Hippocampal formation (tissue), 2 donors: ENCODE results near the gene SCNN1G.
"Not testable (repeated sequence)": the region's sequence is repeated elsewhere in the genome, so short reads cannot be mapped to it uniquely, and the experiment has no call there.

Experiments used
- DNase-seq, 2 donors: peaks; one replicate each; lab custom pipeline; 2025; lab: John Stamatoyannopoulos, UW

SCNN1G gene

DNA sequence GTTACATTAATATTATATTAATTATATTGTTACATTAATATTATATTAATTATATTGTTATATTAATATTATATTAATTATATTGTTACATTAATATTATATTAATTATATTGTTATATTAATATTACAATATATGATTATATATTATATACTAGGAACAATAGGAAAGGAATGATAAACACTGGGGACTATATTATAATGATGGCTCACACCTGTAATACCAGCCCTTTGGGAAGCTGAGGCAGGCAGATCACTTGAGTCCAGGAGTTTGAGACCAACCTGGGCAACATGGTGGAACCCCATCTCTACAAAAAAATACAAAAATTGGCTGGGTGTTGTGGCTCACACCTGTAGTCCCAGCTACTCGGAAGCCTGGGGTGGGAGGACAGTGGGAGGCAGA, 71.1 kb downstream of the SCNN1G start:
- DNase-seq = not testable (repeated sequence)

DNA sequence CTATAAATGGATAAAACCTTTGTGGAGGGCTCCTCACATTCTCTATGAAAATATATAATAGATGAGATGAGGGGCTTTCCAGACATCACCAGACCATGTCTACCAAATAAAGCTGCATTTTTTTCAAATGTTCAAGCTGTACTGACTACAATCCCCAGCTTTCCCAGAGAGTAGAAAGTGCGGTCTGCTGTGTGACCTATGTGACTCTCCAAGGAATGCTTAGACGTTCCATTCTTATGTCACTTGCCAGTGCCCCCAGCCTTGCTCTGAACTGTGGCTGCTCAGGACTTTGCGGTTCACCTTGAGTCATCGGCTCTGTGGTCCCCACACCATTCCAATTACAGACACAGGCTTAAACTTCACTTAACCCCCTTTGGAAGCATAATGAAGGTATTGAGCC, 71.8 kb downstream of the SCNN1G start:
- DNase-seq = no peak

DNA sequence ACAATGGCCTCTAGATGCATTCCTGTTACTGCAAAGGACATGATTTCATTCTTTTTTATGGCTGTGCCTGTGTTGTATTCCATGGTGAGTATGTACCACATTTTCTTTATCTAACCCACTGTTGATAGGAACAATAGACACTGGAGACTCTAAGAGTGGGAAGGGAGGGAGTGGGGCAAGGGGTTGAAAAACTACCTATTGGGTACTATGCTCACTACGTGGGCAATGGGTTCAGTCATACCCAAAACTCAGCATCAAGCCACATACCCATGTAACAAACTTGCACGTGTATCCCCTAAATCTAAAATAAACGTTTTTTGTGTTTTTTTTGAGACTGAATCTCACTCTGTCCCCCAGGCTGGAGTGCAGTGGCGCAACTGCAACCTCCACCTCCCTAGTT, 72.5 kb downstream of the SCNN1G start:
- no peak for DNase-seq

DNA sequence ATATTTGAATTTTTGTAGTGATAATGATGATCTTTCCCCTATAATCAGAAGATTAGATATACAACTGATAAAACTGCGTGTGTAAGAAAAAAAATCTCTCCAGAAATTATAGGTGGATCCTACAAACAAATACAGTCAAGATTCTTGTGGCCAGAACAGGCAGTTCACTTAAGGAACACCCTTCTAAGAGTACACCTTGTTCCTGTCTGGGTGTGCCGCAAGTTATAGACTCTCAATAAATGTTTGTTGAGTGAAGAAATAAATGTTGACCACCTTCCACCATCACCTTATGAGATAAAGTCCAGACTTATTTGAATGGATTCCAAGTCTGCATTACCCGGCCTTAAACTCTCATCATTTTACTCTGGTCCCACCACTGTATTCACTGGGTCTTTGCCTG, 73.9 kb downstream of the SCNN1G start:
- DNase-seq = no peak

DNA sequence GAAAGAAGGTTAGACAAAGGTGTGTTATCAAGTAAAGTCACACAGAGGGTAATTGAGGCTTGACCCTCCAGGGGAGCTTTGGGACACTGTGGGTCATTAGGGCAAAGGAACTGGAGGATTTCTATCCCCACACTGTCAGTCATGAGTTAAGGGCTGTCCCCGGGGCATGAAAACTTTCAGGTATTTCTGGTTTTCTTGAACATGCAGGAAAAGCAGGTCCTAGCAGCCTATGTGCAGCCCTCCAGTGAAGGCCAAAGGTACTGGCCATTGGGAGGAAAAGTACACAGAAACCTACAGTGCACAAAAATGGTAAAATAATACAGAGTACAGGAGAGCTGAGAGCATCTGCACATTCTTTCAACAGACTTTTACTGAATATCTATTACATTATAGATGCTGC, 75.1 kb downstream of the SCNN1G start:
- DNase-seq = no peak

DNA sequence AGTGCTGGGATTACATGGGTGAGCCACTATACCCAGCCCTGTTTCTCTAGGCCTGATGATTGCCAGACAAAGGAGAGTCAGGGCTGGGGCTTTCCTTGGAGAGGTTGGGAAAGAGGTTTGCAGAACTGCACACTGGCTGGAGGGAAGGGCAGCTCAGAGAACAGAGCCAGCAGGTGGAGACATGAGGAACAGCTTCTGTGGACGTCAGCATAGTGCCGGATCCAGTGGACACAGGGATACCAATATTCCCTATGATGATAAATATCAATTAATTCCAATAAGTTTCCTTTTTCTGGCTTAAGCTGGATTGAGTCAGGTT, 76.3 kb downstream of the SCNN1G start:
- no peak for DNase-seq
